HG02870 (cell line): ENCODE data around the gene CSTPP1.
"Not testable (repeated sequence)": the region's sequence is repeated elsewhere in the genome, so short reads cannot be mapped to it uniquely, and the experiment has no call there.

ENCODE experiments used
- ATAC-seq: cut with Tn5 transposase; IDR thresholded peaks from one replicate; pipeline ENCODE4 v1.9.1; 2021; ENCODE audit warnings: mild to moderate bottlenecking, moderate library complexity; ENCODE audit not compliant: unreplicated experiment

CSTPP1 gene

DNA sequence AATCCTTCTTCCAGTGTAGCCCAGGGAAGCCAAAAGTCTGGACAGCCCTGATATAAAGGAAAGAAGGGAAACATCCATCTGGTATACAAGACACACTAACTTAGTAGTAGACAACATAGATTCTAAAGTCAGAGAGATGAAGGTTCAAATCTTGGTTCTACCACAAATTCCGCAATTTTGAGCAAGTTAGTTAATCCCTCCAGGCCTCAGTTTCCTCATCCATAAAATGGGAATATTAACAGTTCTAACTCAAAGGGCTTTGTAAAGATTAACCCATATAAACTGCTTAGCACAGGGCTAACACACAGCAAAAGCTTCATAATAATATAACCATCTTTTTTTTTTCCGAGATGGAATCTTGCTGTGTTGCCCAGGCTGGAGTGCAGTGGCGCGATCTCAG lies 29.0 kb upstream of the CSTPP1 start:
- ATAC-seq = no peak

DNA sequence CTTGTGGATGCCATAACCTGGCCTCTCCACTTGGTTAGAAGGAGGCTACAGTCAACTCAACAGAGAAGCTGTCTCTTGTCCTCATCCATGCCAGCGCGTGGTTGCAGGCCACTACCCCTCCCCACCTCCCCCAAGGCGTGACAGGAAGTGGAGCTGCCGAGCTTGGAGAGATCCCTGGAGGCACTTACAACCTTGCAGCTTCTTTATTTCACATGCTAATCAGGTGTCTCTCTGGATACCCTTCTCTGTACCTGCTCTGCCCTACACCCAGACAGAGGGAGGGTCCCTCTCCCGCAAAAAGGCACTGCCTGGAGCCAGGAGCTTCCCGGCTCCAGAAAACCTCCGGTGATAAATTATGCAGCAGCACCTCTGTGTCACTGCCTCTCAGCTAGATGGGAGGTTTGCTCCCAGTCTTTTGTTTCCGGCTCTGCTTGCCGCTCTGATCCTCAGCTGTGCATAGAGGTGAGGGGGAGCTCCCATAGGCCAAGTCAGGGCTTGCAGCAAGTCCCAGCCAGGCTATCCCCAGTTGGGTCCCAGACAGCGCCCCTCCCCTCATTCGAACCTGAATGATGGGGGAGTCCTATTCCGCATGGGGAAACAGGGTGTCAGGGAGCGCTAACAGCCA lies 23.9 kb upstream of the CSTPP1 start:
- no peak for ATAC-seq

DNA sequence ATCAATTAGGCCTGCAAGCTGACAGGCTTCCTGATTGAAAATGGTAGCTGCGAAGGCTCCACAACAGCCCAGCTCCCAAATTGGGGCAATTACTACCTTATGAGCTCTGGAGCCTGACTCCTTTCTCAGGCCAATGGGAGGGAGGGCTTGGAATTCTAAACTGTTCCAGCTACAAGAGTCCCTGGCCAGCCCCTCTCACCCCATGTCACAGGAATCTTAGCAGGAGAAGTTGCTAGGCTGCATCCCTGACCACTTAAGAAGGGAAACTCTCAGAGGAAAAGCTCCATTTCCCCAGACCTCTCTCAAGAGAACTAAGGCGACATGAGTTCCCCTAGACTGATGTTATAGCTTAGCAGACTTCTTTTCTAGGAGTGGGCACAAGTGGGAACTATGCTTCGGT lies 23.1 kb upstream of the CSTPP1 start:
- ATAC-seq = no peak

DNA sequence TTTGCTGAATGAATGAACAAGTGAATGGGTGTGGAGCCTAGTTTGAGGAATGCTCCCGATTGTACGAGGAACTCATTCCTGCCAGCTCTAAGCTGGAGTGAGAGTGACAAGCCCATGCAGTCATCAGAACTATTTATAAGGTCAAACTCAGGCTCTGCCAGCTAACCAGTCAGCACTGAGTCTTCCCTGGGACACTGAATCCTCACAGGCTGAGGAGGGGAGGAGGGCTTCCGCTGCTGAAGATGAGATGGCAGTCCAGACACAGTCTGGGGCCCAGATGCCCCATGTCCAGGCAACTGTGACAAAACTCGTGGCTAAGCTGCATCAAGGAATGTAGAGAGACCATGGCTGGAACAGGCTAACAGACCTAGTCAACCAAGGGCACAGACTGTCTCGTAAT lies 22.2 kb upstream of the CSTPP1 start:
- ATAC-seq = no peak

DNA sequence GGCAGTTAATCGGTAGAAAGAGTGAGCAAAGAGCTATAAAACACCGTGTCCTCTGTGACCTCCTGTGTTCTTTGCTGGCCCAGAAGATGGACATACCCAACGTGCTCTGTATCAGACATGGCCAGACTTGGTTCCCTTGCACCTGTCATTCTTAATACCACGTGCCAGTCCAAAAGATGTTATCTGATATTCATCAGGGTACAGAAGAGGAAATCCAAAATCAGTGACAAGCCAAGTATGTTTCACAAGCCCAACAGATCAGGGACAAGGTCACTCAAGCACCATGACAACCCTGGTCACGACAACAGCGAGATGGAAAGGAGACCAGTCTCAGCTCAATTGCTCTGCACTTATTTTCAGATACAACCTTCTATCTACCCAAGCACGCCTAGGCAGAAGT lies 21.7 kb upstream of the CSTPP1 start:
- ATAC-seq = no peak

DNA sequence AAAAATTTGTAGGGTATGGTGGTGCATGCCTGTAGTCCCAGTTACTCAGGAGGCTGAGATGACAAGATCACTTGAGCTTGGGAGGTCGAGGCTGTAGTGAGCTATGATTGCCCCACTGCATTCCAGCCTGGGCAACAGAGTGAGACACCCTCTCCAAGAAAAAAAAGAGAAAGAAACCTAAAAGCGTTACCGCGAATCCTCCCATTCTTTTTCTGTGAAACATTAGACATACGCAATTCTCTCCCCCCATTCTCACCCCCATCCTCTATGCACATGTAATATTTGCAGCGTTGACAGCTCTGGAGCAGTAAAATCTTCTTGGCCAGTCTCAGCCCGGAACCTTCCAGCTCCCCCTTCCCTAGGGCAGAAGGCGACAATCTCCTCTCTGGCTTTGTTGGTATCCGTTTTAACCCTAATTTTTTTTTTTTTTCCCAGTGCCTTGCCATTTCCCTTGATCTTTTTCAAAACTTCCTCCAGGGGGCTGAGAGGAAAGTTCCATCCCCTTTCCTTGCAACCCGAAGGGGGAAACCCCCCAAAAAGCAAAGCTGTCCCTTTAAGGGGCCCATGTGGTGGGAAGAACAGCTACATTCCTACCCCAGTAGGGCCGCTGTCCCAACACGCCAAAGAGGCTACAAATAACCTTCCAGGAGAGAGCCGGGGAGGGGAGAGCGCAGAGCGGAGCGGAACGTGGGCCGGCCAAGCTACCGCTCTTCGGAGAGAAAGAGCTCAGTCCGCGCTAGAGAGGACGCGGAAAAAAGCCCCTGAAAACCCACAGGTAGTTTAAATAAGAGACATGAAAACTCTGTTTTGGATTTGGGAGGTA lies 20.1 kb upstream of the CSTPP1 start:
- no peak for ATAC-seq

DNA sequence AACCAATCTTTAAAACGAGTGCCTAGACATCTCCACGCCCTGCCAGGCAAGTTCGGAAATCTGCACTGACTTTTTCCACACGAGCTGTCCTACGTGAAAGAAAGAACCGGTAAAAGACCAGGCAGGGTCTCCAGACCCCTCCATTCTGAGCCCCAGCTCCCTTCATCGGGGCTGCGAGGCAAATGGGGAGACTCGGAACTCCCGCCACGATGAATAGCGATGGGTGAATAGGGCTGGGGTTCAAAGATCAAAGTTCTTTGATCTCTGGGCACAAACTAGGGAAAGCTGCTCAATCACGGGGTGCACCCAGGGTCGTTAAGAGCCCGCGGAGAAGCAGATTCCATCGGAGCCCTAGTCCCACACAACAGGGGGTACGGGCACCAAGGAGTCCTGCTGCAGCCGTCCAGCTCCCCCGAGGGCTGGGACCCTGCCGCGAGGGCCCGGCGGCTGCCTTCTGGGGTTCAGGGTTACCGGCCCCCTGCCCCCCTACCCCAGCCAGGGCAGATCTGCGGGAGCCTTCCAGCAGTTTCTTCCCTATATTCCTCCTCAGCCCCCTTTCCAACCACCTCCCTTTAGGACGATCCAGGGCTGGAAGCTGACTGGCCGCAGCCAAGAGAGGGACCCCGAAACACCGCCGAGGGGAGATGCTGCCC lies 19.3 kb upstream of the CSTPP1 start:
- no peak for ATAC-seq

DNA sequence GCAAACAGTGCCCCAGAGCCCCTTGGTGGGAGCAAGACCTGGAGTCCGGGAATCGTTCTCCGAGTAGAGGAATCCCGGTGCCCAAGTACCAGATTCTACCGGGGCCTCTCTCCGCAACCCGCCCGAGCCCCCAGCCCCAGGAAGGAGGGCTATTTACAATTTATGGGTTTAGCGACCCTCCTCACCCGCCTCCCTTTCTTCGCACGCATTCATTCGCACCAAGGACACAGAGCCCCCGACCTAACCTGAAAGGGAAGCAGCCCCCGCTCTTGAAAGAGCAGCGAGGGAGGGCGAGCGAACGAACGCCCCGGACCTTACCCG lies 18.8 kb upstream of the CSTPP1 start:
- no peak for ATAC-seq

DNA sequence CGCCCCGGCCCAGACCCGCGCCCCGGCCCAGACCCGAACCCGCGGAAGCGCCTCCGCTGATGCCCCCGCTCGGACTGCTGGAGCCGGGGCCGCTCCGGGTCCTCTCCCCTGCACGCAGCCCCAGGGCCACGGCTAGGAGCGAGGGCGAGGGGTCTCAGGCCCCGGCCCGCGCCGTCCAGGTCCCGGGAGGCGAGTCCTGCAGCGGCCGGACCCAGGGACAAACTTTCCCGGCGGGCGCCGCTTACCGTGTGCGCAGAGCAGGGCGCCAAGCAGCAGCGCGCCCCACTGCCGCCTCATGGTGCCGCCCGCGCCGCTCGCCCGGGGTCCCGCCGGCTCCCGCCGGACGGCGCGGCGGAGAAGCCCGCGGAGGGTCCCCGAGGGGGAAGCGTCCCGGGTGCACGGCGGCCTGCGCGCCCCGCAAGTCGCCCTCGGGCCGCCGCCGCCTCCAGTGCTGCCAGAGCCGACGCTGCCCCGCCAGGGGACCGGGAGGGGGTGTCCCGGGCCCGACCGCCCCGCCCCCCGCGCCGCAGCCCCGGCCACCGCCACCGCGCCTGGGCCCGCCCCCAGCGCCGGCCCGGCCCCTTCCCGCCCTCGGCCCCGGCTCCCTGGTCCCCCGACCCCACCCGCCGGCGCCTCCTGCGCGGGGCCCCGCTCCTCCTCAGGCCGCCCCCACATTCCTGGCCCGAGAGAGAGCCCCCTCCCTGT lies 18.3 kb upstream of the CSTPP1 start, which contains the start of gene LRP4:
TSS of gene LRP4 (minus strand) at position 468 of the 705 bp plus-strand sequence. CDS start at position 297, 171 bp downstream.
- no peak for ATAC-seq

DNA sequence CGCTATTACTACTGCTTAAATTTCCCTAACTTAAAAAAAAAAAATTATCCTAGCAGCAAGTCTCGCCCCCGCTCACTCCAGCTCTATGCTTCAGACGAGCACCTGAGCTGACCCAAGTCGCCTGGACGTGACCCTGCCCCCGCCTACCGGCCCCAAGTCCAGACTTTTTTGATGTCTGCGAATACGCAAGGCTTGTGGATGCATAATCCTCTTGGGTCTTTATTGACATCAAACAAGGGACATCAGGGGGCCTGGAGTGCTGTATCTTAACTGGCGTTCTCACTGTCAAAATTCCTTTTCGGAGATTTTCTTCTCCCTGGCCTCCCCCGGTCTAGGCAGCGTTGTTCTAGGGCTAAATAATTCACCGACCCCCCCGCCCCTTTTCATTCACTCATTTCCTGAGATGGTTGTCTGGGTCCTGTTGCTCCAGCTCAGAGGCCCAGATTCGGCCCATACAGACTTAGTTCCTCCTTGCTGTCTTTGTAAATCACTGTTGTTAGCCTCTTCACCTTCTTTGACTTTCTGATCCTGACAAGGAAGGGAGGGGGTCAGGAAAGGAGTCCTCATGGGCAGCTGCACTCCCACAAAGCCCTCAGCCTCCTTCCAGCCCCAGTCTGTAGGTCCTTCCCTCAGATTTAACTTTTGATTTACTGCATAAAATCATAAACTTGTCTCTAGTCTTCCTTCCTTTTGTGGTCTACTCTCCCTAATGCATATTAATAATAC lies 17.6 kb upstream of the CSTPP1 start:
- no peak for ATAC-seq

DNA sequence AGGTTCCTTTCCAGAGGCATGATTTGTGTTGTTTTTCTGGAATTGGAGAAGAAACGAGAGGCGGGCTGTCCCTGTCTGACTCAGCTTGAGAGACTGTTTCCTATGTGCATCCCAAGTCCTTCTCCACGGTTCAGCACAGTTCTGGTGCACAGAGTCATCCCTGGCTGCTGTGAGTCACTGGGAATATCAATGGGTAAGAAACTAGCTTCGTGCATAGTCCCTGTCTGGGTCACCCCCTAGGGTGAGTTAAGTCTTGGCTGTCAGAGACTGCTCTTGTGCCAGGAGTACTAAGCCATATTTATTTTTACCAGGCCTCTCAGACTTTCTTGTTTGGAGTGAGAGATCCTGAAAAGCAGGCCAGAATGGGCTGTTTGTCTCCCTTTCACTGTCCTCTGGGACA lies 15.8 kb upstream of the CSTPP1 start:
- ATAC-seq = no peak

DNA sequence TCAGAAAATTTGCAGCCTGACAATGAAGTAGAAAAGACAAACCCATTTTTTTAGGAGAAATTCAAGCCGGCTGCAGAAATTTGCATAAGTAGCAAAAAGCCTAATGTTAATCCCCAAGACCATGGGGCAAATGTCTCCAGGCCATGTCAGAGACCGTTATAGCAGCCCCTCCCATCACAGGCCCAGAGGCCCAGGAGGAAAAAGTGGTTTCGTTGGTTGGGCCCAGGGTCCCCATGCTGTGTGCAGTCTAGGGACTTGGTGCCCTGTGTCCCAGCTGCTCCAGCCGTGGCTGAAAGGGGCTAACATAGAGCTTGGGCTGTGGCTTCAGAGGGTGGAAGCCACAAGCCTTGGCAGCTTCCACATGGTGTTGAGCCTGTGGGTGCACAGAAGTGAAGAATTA lies 8.6 kb upstream of the CSTPP1 start:
- ATAC-seq = not testable (repeated sequence)

DNA sequence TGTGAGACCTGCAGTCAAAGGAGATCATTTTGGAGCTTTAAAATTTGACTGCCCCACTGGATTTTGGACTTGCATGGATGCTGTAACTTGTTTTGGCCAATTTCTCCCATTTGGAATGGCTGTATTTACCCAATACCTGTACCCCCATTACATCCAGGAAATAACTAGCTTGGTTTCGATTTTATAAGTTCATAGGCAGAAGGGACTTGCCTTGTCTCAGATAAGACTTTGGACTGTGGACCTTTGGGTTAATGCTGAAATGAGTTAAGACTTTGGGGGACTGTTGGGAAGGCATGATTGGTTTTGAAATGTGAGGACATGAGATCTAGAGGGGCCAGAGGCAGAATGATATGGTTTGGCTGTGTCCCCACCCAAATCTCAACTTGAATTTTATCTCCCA lies 7.9 kb upstream of the CSTPP1 start:
- ATAC-seq = not testable (repeated sequence)

DNA sequence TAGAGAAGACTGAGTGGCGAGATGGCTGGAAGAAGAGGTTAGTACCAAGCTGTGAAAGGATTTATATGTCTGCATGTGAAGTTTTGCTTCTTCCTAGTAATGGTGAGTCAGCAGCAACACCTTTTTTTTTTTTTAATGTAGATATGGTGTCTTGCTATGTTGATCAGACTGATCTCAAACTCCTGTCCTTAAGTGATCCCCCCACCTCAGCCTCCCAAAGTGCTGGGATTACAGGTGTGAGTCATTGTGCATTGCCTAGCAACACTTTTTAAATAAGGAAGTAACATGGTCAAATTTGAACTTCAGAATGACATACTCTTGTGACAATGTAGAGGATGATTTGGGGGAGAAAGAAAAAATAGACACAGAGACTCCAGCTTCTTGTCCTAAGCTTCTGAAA lies 6.5 kb upstream of the CSTPP1 start:
- ATAC-seq = no peak

DNA sequence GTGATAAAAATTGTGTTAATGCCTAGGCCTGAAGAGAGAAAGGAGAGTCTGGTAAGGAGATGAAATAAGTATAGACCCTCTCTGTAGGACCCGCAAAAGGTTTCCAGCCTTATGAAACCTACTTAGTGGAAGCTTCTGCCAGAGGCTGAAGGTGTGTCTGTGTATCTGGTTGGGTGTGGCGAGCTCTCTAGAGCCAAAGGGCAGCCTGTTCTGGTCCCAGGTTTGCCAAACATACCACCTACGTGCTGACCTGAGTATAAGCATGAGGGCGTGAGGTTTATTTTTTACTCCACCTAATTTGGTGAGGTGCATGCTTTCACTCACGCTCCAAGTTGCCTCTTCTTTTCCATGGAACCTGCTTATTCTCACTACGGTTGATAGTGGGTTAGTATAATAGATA lies 5.6 kb downstream of the CSTPP1 start:
- ATAC-seq = no peak

DNA sequence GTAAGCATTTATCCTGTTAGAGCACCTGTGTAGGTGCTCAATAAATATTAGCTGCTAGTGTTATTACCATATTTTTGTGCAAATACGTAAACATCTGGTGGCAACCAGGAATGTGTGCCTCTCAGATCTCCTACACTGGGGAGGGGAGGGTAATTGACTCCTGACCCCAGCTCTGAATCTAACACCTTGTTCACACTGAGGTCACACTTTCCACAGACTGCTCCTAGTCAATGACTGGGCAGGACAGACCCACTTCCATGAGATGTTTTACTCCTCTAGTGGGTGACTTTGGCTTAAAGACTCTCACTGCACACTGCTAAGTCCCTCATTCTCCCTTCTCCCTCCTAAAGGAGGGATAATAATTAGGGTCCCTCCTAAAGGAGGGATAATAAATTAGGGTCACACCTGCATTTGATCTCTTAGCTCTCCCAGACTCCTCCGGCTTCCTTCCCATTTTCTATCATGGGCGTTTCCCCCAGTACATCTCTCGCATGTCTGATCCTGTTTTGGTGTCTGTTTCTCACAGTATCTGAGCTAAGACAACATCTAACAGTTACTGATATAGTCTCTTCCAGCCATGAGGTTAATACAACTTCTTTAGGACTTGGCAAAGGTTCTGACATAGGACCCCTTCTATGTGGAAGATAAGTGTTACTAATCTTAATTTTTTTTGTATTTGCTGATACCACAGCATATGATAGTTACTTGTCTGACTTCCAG lies 8.0 kb downstream of the CSTPP1 start:
- ATAC-seq = no peak

DNA sequence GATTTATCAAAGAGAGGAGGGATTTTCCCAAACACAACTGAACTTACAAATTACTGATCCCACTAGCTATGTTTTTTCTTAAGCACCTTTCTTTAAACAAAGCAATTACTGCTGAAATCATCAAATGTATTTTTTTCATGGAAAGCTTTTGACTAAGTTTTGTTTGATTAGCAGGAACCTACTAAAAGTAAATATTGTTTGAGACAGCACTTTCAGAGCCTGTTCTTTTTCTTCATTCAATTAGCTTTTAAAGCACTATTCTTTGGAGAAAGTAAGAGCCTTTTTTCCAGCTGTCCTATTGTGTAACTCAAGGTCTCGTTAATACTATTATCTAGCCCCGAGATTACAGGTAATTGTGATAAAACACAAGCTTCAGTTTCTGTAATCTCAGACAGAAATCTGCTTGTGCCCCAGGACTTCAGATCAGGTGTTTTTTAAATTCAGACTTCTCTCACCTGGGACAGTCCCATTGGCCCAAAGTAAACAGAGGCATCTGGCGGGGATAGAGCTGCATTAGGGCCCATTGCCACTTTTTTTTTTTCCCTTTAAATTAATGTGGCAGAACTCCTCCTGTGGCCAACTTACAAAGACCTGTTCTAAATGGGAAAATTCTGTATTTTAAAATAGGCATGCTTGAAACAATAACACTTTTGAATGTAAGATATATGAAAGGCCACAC lies 11.0 kb downstream of the CSTPP1 start:
- no peak for ATAC-seq

DNA sequence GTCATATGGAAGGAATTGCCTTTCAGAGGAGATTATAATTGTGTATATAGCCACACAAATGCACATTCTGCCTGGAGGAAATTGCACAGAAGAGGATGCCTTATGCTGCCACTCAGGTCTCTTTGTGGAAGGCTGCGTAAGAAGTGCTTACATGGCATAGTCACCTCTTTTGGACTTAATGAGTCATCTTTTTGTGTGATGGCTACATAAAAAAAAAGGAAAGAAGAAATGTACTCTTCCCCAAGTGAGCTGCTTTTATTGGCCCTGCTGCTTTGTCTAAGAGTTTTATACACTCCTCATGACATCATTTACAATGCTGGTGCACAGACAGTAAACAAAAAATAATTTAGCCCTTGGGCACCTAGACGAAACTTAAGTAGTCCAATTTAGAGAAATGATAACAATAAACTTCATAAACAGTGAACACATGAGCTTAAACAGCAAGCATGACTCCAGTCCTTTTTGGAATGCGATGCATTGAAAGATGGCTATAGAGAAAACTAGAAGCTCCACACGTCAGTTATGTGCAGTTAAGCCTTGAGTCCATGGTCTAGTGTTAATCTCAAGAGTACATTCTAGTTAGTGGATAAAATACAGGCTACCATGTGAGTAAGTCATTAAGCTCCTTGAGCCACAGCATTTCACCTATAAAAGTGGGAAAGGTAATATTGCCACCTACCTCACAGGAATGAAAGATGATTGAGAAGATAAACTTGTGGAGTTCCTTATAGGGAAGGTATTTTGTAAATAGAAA lies 12.0 kb downstream of the CSTPP1 start:
- ATAC-seq = no peak

DNA sequence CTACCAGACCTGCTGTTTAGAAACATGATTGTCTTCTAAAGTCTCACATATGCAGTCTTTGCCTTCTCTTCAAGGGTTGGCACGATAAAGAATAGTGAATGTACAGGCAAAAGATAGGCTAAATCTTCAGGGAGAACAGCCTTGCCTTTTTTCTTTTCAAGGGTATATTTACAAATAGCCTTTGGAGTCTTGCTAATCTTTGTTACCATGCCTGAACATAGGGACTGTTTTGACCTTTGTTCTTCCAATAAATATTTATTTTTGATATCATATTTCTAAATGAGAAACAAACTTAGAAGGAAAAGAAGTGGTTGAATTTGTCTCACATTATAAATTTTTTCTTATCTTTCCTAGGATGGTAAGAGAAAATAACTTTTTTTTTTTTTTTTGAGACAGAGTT lies 12.7 kb downstream of the CSTPP1 start:
- no peak for ATAC-seq
